ENCODE data around the gene ZNF341. TPM values are rescaled to one million over a fixed set of nuclear protein-coding genes. Genes with fewer than 3 reads are reported as not detected.

The ZNF341 gene
- total and polyA plus RNA-seq, 2 of the 8 experiments (the other 6 are each of a cell fraction or from before 2014, with no cell fraction given): 5.8 to 6.4 TPM

DNA sequence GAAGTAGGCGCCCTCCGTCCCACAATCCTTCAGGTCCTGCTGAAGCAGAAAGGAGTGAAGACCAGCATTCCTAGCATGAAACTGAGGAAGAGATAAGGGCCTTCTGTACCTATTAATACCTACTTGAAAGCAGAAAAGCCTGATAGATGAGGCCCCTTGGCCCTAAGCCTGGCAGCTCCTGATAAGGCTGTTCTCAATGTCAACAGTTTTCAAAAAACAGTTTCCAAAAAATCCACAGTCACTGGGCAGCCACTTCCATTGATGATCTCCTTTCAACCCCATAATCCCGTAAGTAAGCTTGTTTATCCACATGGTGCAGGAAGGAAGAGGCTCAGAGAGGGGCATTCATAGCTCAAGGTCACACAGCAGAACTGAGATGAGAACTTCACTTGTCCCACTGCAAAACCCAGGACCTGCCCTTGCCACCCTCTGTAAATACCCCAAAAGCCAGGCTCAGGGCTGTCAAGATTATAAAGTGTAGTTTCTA is 42.8 kb upstream of the ZNF341 start:
- no peak overlapping the region for H3K4me3 ChIP-seq (ENCODE audit: extremely low read depth in 1 of 4, insufficient read depth in 2 of 4, low read depth in 3 of 4, low read length in 4 of 4)
- CTCF ChIA-PET (ENCODE audit: partially characterized antibody): interaction anchor here (1.4 to 1.6 kb wide), 2 partner anchors 14 to 52 kb away, joined by 4 read pairs; no protein-coding TSS in a partner anchor
- no peak overlapping the region for H2BK15ac ChIP-seq (ENCODE audit: low read length)
- peaks cover 0 to 17% of the 10 kb centered on the region in 2 experiments; a peak in 3 of 4 replicates for H3K79me2 ChIP-seq (ENCODE audit: control insufficient read depth in 1 of 2, insufficient read depth in 2 of 2, low read length in 2 of 2)
- peaks cover 0 to under 1% (median 0%) of the 10 kb centered on the region in 4 experiments; a peak in 1 of 8 replicates for H3K36me3 ChIP-seq (ENCODE audit: control insufficient read depth in 2 of 4, insufficient read depth in 4 of 4, low read length in 3 of 4)
- peaks cover 9% of the 10 kb centered on the region for H3K23me2 ChIP-seq (ENCODE audit: low read depth, low read length)
- peaks cover 9% of the 10 kb centered on the region for H3K79me1 ChIP-seq (ENCODE audit: low read depth, low read length)
- no peak overlapping the region for H4K8ac ChIP-seq (ENCODE audit: extremely low read depth, insufficient read depth, low read length)
- H2AK5ac ChIP-seq (ENCODE audit: low read depth, low read length): no peak overlapping the region
- DNase-seq (ENCODE audit: low read depth in 1 of 2, low spot score in 2 of 2) (no peak), FAIRE-seq (no peak)
- no peak overlapping the region for H3K56ac ChIP-seq (replicated peaks; ENCODE audit: insufficient read length, low read depth, low read length)
- no peak overlapping the region for H4K91ac ChIP-seq (replicated peaks; ENCODE audit: insufficient read length, low read length)
- no peak overlapping the region for H2BK20ac ChIP-seq (ENCODE audit: low read length)
- POLR2A ChIA-PET (ENCODE audit: partially characterized antibody): interaction anchor here (2.1 to 2.8 kb wide), 2 partner anchors 14 to 43 kb away, joined by 6 to 10 read pairs; partner anchors contain the start of genes NECAB3 and ZNF341
- no peak overlapping the region for H3K27ac ChIP-seq (ENCODE audit: low read depth, low read length)
- H3K23ac ChIP-seq (ENCODE audit: insufficient read length): no peak overlapping the region
- no peaks in the 10 kb centered on the region for H3K9me3 ChIP-seq (ENCODE audit: insufficient read depth in 2 of 2, low read depth in 1 of 2, low read length in 1 of 2)
- no peak overlapping the region for H3K4ac ChIP-seq (replicated peaks; ENCODE audit: insufficient read length, low read depth, low read length)
- H3K4me1 ChIP-seq (replicated peaks in 1 of 4; ENCODE audit: control insufficient read depth in 3 of 4, insufficient read depth in 4 of 4, low read length in 3 of 4): peaks cover 4 to 26% (median 20%) of the 10 kb centered on the region in 4 experiments
- no peak overlapping the region for H3K14ac ChIP-seq (ENCODE audit: insufficient read length)
- H3K9ac ChIP-seq (replicated peaks in 1 of 4; ENCODE audit: extremely low read depth in 1 of 4, low read depth in 3 of 4, low read length in 3 of 4): no peak overlapping the region
- H3K4me2 ChIP-seq (ENCODE audit: insufficient read depth in 1 of 2, low read depth in 2 of 2, low read length in 2 of 2): no peak overlapping the region
- H2AFZ ChIP-seq (ENCODE audit: low read length): no peak overlapping the region
- no peak overlapping the region for H2BK120ac ChIP-seq (replicated peaks; ENCODE audit: low read depth, low read length)
- no peak overlapping the region for H4K5ac ChIP-seq (ENCODE audit: insufficient read length, low read depth, low read length)
- no peak overlapping the region for H2BK12ac ChIP-seq (ENCODE audit: low read depth, low read length)
- H3K18ac ChIP-seq (ENCODE audit: extremely low read depth, low read length): no peak overlapping the region
- no peak overlapping the region for H2BK5ac ChIP-seq (ENCODE audit: low read depth, low read length)
- H3K27me3 ChIP-seq (replicated peaks in 1 of 4; ENCODE audit: control insufficient read depth in 3 of 4, extremely low read depth in 1 of 4, insufficient read depth in 3 of 4, low read length in 3 of 4): peaks cover 0 to 9% (median 2%) of the 10 kb centered on the region in 4 experiments; a peak in 4 of 7 replicates
- 82% methylated on average over 3 of the region's 3 CpGs; no CpG with 5 or more reads in 1 of the 2 experiments for WGBS, 2 experiments (ENCODE audit: extremely low coverage in 1 of 2, insufficient coverage in 1 of 2, insufficient read length in 1 of 2, insufficient replicate concordance in 2 of 2, low coverage in 1 of 2, low lambda C conversion rate in 2 of 2, missing lambda C conversion rate in 1 of 2)
- peaks cover 7 to 11% of the 10 kb centered on the region in 2 experiments for H4K20me1 ChIP-seq (replicated peaks in 1 of 2; ENCODE audit: control insufficient read depth in 1 of 2, insufficient read depth in 2 of 2, low read length in 2 of 2)
- TF ChIP-seq HDAC6 (IDR thresholded peaks at IDR 0.05; ENCODE audit: low read depth, low read length) (no peak), TAF7 (optimal IDR thresholded peaks at IDR 0.05; ENCODE audit: borderline replicate concordance, low read depth, low read length) (no peak), CHD2 (IDR thresholded peaks at IDR 0.05; ENCODE audit: low read length) (no peak), CTBP2 (IDR thresholded peaks at IDR 0.05; ENCODE audit: borderline replicate concordance, insufficient read depth, insufficient read length, low read length) (no peak)

Measured in H1 (cell line).